ENCODE measurements around the gene AMER3. TPM values are rescaled to one million over a fixed set of nuclear protein-coding genes. Genes with fewer than 3 reads are reported as not detected.
"Not testable (repeated sequence)": the region's sequence is repeated elsewhere in the genome, so short reads cannot be mapped to it uniquely, and the experiment has no call there.

AMER3 gene
- not detected for polyA plus RNA-seq (2013, experiment 1 of 2)
- not detected for polyA plus RNA-seq (2013, experiment 2 of 2)

DNA sequence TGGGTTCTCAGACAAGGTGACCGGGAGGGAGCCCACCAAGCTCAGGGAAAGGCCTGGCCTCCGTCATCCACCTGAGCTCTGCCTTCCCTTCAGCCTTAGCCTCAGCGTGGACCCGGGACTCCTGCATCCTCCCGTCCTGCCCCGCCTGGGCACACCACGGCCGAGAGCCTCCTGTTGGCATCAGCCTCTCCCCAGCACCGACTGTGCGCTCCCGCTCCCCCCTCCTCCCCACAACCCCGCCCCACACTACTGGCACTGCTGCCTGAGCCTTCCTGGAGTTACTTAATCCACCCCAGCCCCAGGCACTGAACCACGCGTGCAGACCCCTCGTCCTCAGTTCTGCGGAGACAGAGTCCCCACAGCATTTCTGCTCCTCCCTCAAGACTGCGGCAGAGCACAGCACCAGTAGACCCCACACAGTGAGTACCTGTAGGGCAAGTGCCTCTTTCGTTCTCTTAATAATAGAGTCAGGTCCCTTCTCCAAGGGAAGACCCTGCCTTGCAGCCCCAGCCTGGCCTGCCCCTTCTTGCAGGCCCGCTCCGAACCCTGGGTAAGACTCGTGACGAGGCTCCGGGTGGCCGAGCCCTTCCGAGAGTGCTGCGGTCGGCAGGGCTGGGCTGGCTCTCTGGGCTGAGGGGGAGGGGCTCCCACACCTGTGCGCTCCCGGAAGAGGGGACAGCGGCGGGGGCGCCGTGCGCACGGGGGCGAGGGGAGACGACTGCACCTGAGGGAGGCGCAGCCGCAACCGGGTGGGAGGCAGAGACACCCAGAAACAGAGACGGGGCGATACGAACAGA is at the start of gene AMER3:
Gene AMER3, plus strand, starts transcription at position 285 of the 797 bp plus-strand sequence. CDS start 6,533 bp downstream, outside the sequence.
- H3K79me1 ChIP-seq (replicated peaks; ENCODE audit: low read length, poor library complexity, severe bottlenecking) = no peaks in the 10 kb centered on the region
- H3K4me2 ChIP-seq (ENCODE audit: low read length, poor library complexity, severe bottlenecking) = peak within 1 kb of the TSS; percentile 84
- no peak within 1 kb of the TSS for H3K23ac ChIP-seq (ENCODE audit: low read length in 2 of 2)
- no peak within 1 kb of the TSS for H2BK12ac ChIP-seq (ENCODE audit: low read length in 2 of 2)
- H2AK5ac ChIP-seq (ENCODE audit: low read length, severe bottlenecking) = no peak within 1 kb of the TSS
- no peaks in the 10 kb centered on the region for H3K9me3 ChIP-seq (ENCODE audit: control insufficient read depth, low read length)
- H2AFZ ChIP-seq (ENCODE audit: low read depth, low read length) = no peak within 1 kb of the TSS
- peaks cover 11% of the 10 kb centered on the region for H3K4me1 ChIP-seq (ENCODE audit: control insufficient read depth, insufficient read depth, low read depth, low read length)
- peak within 1 kb of the TSS in 1 of 2 experiments; percentile 41 for H3K4me3 ChIP-seq (ENCODE audit: insufficient read depth in 1 of 2, low read depth in 1 of 2, low read length in 2 of 2)
- H2BK15ac ChIP-seq (ENCODE audit: low read depth, poor library complexity, severe bottlenecking) = no peak within 1 kb of the TSS
- no peak within 1 kb of the TSS for H4K8ac ChIP-seq (ENCODE audit: low read length)
- no peak within 1 kb of the TSS for H2BK5ac ChIP-seq (ENCODE audit: low read depth, low read length, poor library complexity, severe bottlenecking)
- no peak within 1 kb of the TSS for H2BK120ac ChIP-seq (ENCODE audit: low read depth, low read length)
- no peaks in the 10 kb centered on the region for H3K36me3 ChIP-seq (ENCODE audit: control insufficient read depth in 1 of 2, insufficient read depth in 2 of 2, low read depth in 1 of 2, low read length in 2 of 2)
- H3K9ac ChIP-seq (ENCODE audit: low read length) = no peak within 1 kb of the TSS
- H3K27me3 ChIP-seq (ENCODE audit: control insufficient read depth in 1 of 2, insufficient read depth in 1 of 2, low read length in 2 of 2) = peaks cover 40 to 43% of the 10 kb centered on the region in 2 experiments
- no peak within 1 kb of the TSS for H4K91ac ChIP-seq (ENCODE audit: low read length)
- no peak within 1 kb of the TSS for H3K27ac ChIP-seq (ENCODE audit: low read length, poor library complexity, severe bottlenecking)
- 6% methylated on average over 31 of the region's 43 CpGs for WGBS
- H3K14ac ChIP-seq (ENCODE audit: low read length in 2 of 2) = no peak within 1 kb of the TSS
- H3K4ac ChIP-seq (ENCODE audit: low read depth in 1 of 2, low read length in 2 of 2) = no peak within 1 kb of the TSS
- H3K18ac ChIP-seq (ENCODE audit: low read depth in 1 of 2, low read length in 2 of 2) = no peak within 1 kb of the TSS
- DNase-seq = no peak

- H3K14ac ChIP-seq (ENCODE audit: low read length in 2 of 2); H3K36me3 ChIP-seq (ENCODE audit: control insufficient read depth in 1 of 2, insufficient read depth in 2 of 2, low read depth in 1 of 2, low read length in 2 of 2); H2BK15ac ChIP-seq (ENCODE audit: low read depth, poor library complexity, severe bottlenecking); H2BK120ac ChIP-seq (ENCODE audit: low read depth, low read length); H4K8ac ChIP-seq (ENCODE audit: low read length); H2BK5ac ChIP-seq (ENCODE audit: low read depth, low read length, poor library complexity, severe bottlenecking); H2BK12ac ChIP-seq (ENCODE audit: low read length in 2 of 2); H3K23ac ChIP-seq (ENCODE audit: low read length in 2 of 2); H3K4me3 ChIP-seq (ENCODE audit: insufficient read depth in 1 of 2, low read depth in 1 of 2, low read length in 2 of 2); H3K18ac ChIP-seq (ENCODE audit: low read depth in 1 of 2, low read length in 2 of 2); H3K27ac ChIP-seq (ENCODE audit: low read length, poor library complexity, severe bottlenecking); H3K4me2 ChIP-seq (ENCODE audit: low read length, poor library complexity, severe bottlenecking); H2AFZ ChIP-seq (ENCODE audit: low read depth, low read length); H3K27me3 ChIP-seq (ENCODE audit: control insufficient read depth in 1 of 2, insufficient read depth in 1 of 2, low read length in 2 of 2); H3K9me3 ChIP-seq (ENCODE audit: control insufficient read depth, low read length); H3K9ac ChIP-seq (ENCODE audit: low read length); DNase-seq; H4K91ac ChIP-seq (ENCODE audit: low read length); H3K79me1 ChIP-seq (replicated peaks; ENCODE audit: low read length, poor library complexity, severe bottlenecking); H3K4ac ChIP-seq (ENCODE audit: low read depth in 1 of 2, low read length in 2 of 2); H2AK5ac ChIP-seq (ENCODE audit: low read length, severe bottlenecking); H3K4me1 ChIP-seq (ENCODE audit: control insufficient read depth, insufficient read depth, low read depth, low read length): not testable (repeated sequence)
- WGBS = no CpG with 5 or more reads among the region's 2 CpGs
These were observed 40.5 kb upstream of the AMER3 start for GRCh38 chr2:130714795-130715194.

DNA sequence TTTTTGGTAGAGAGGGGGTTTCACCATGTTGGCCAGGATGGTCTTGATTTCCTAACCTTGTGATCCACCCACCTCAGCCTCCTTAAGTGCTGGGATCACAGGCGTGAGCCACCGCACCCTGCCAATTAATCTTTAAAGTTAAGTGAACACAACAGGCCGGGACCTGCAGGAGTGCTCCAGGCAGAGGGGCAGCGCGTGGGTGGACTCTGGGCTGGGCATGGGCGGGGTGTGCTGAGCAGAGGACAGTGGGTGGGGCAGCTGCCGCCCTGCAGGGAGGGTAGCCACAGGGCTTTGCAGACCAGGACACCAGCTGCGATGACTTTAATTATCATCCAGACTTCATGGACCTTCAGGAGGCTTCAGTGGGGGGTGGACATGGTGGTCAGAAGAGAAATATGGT is 35.3 kb upstream of the AMER3 start:
- no peak overlapping the region for H4K8ac ChIP-seq (ENCODE audit: low read length)
- no peak overlapping the region for H3K14ac ChIP-seq (ENCODE audit: low read length in 2 of 2)
- WGBS = 84% methylated on average over 7 of the region's 8 CpGs
- no peak overlapping the region for H3K27ac ChIP-seq (ENCODE audit: low read length, poor library complexity, severe bottlenecking)
- H3K9me3 ChIP-seq (ENCODE audit: control insufficient read depth, low read length) = no peaks in the 10 kb centered on the region
- no peak overlapping the region for H2AFZ ChIP-seq (ENCODE audit: low read depth, low read length)
- no peak overlapping the region for H2BK12ac ChIP-seq (ENCODE audit: low read length in 2 of 2)
- DNase-seq = no peak
- no peaks in the 10 kb centered on the region for H3K4me1 ChIP-seq (ENCODE audit: control insufficient read depth, insufficient read depth, low read depth, low read length)
- H3K23ac ChIP-seq (ENCODE audit: low read length in 2 of 2) = no peak overlapping the region
- H4K91ac ChIP-seq (ENCODE audit: low read length) = no peak overlapping the region
- H3K4me3 ChIP-seq (ENCODE audit: insufficient read depth in 1 of 2, low read depth in 1 of 2, low read length in 2 of 2) = no peak overlapping the region
- H3K9ac ChIP-seq (ENCODE audit: low read length) = no peak overlapping the region
- H3K18ac ChIP-seq (ENCODE audit: low read depth in 1 of 2, low read length in 2 of 2) = no peak overlapping the region
- no peak overlapping the region for H3K4ac ChIP-seq (ENCODE audit: low read depth in 1 of 2, low read length in 2 of 2)
- no peak overlapping the region for H2AK5ac ChIP-seq (ENCODE audit: low read length, severe bottlenecking)
- no peaks in the 10 kb centered on the region for H3K27me3 ChIP-seq (ENCODE audit: control insufficient read depth in 1 of 2, insufficient read depth in 1 of 2, low read length in 2 of 2)
- no peaks in the 10 kb centered on the region for H3K79me1 ChIP-seq (replicated peaks; ENCODE audit: low read length, poor library complexity, severe bottlenecking)
- H2BK120ac ChIP-seq (ENCODE audit: low read depth, low read length) = no peak overlapping the region
- H3K36me3 ChIP-seq (ENCODE audit: control insufficient read depth in 1 of 2, insufficient read depth in 2 of 2, low read depth in 1 of 2, low read length in 2 of 2) = no peaks in the 10 kb centered on the region
- H2BK5ac ChIP-seq (ENCODE audit: low read depth, low read length, poor library complexity, severe bottlenecking) = no peak overlapping the region
- no peak overlapping the region for H3K4me2 ChIP-seq (ENCODE audit: low read length, poor library complexity, severe bottlenecking)
- no peak overlapping the region for H2BK15ac ChIP-seq (ENCODE audit: low read depth, poor library complexity, severe bottlenecking)

DNA sequence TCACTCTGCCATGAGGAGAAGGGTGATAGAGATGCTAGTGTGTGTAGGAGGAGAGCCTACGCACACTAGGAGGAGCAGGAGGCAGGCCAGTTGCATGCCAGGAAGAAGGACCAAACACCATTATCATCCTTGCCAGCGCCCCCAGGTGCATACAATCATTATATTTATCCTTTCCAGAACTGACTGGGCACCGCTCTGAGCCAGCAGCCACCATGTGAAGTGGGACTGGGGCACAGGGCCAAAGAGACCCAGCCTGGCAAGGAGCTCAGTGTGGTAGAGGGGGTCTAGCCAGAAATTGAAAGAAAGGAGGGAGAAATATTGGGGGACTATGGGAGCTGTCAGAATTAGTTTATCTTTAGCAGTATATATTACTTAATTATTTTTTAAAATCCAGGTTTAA is 34.8 kb upstream of the AMER3 start:
- Histone ChIP-seq H2BK5ac (ENCODE audit: low read depth, low read length, poor library complexity, severe bottlenecking) (no peak overlapping the region), H2AFZ (ENCODE audit: low read depth, low read length) (no peak overlapping the region), H3K4me3 (ENCODE audit: insufficient read depth in 1 of 2, low read depth in 1 of 2, low read length in 2 of 2) (no peak overlapping the region), H3K18ac (ENCODE audit: low read depth in 1 of 2, low read length in 2 of 2) (no peak overlapping the region), H3K27ac (ENCODE audit: low read length, poor library complexity, severe bottlenecking) (no peak overlapping the region), H3K27me3 (ENCODE audit: control insufficient read depth in 1 of 2, insufficient read depth in 1 of 2, low read length in 2 of 2) (no peaks in the 10 kb centered on the region), H3K14ac (ENCODE audit: low read length in 2 of 2) (no peak overlapping the region), H3K4me2 (ENCODE audit: low read length, poor library complexity, severe bottlenecking) (no peak overlapping the region), H3K79me1 (replicated peaks; ENCODE audit: low read length, poor library complexity, severe bottlenecking) (no peaks in the 10 kb centered on the region), H3K9ac (ENCODE audit: low read length) (no peak overlapping the region), H2BK15ac (ENCODE audit: low read depth, poor library complexity, severe bottlenecking) (no peak overlapping the region), H4K91ac (ENCODE audit: low read length) (no peak overlapping the region), H3K23ac (ENCODE audit: low read length in 2 of 2) (no peak overlapping the region), H3K36me3 (ENCODE audit: control insufficient read depth in 1 of 2, insufficient read depth in 2 of 2, low read depth in 1 of 2, low read length in 2 of 2) (no peaks in the 10 kb centered on the region), H3K4ac (ENCODE audit: low read depth in 1 of 2, low read length in 2 of 2) (no peak overlapping the region), H4K8ac (ENCODE audit: low read length) (no peak overlapping the region), H2AK5ac (ENCODE audit: low read length, severe bottlenecking) (no peak overlapping the region), H2BK12ac (ENCODE audit: low read length in 2 of 2) (no peak overlapping the region), H3K9me3 (ENCODE audit: control insufficient read depth, low read length) (no peaks in the 10 kb centered on the region), H3K4me1 (ENCODE audit: control insufficient read depth, insufficient read depth, low read depth, low read length) (no peaks in the 10 kb centered on the region), H2BK120ac (ENCODE audit: low read depth, low read length) (no peak overlapping the region)
- no peak for DNase-seq
- WGBS = 63% methylated on average over 3 of the region's 3 CpGs
